IPS DF 19.7 (cell line): ENCODE results near the gene PACS1.
A peak's percentile ranks its signal among the peaks of the same experiment; 100 is the strongest.

ENCODE experiments used
- DNase-seq: peaks from one replicate; pipeline ENCODE4 v3.0.0-alpha.2; 2013; ENCODE audit warnings: low read depth, low spot score

PACS1 gene

DNA sequence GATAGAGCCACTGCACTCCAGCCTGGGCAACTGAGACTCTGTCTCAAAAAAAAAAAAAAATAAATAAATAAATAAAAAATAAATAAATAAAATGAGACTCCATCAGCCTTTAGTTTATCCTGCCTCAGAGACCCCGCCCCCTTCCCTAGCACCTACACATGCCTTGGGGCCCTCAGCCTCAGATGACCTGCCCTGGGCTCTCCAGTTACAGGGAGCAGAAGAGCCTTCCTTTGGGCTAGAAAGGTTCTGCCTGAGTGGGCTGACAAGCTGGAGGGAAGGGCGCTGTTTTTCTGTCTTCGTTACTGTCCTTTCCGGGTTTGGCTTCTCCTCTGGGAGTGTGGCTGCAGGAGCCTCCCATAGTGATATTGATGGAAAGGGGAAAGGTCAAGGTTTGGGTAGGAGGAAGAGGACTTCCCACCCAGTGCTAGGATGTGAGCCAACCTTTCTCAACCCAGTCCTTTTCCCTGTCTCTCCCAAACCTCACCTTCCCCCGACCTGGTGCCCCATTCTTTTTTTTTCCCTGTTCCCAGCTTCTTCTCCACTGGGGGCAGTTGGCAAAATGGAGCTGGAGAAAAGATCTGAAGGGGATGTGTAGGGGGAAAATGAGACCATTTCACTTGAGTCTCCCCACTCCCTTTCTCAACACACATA, 19.4 kb upstream of the PACS1 start:
- no peak for DNase-seq

- DNase-seq, result no peak
Observed at GRCh38 chr11:66051371-66051765, 18.7 kb upstream of the PACS1 start.

DNA sequence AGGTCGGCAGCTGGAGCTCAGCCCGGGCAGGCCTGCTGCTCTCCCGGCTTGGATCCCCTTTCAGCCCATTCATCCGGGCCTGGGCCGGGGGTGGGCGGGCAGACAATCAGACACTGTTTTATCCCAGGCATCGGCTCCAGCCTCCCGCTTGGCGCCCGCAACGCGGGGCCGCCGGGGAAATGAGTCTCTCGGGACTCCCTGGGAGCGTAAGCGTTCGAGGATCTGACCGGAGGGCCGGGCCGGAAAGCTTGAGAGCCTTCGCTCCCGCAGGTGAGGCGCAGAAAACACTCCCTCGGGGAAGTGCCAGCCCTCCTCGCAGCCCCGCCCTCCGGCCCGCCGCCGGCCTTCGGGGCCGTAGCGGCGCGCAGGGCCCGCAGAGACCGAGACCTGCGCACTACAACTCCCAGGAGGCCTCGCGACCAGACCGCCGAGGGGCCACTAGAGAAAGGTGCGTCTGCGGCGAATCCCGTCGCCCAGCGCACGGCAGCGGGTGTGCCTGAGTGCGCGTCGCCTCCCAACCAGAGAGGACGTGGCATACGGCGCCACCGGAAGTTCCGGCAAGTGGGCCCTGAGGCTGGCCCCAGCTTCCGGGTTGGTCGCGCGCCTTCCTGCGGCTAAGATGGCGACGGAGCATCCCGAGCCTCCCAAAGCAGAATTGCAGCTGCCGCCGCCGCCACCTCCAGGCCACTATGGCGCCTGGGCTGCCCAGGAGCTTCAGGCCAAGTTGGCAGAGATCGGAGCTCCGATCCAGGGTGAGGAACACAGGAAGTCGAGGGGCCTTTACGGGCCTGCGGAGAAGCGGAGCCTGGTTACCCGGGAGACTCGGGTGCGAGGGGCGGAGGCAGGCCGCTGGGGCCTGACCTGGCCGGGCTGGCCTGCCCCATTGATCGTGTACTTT, 18.1 kb upstream of the PACS1 start, which contains the start of gene SF3B2:
TSS of gene SF3B2 (plus strand) at position 599 of the 898 bp plus-strand sequence. CDS start at position 620, 21 bp downstream.
- peak; percentile 92 for DNase-seq

- no peak for DNase-seq
Observed at GRCh38 chr11:66052664-66052982, 17.4 kb upstream of the PACS1 start.

DNA sequence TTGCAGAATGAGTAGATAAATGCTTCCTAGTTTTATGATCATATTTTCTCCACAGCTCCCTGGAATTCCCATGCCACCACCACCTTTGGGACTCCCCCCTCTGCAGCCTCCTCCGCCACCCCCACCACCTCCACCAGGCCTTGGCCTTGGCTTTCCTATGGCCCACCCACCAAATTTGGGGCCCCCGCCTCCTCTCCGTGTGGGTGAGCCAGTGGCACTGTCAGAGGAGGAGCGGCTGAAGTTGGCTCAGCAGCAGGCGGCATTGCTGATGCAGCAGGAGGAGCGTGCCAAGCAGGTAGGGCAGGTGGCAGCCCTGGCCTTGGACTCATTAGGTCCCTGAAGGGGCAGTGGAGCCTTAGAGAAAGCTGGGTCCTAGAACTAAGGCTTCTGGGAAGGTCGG, 15.1 kb upstream of the PACS1 start:
- DNase-seq, result no peak

DNA sequence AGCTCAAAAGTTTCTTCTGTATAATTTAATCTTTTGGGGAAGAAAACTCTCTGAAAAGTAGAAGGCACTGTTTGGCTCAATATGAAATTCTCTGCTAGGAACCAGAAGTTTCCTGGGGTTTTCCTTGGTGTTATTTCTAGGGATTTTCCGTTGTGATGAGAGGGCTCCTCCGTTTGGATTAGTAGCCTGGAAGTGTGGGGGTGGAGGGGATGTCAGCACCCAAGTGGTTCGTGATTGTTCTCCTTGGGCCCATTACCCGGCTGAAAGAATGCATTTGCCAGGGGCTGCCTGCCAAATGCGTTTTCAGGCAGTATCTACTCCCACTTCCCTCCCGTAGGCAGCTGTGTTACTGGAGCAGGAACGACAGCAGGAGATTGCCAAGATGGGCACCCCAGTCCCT, 13.6 kb upstream of the PACS1 start:
- no peak for DNase-seq

- DNase-seq, result no peak
Observed at GRCh38 chr11:66059966-66060680, 9.9 kb upstream of the PACS1 start.

DNA sequence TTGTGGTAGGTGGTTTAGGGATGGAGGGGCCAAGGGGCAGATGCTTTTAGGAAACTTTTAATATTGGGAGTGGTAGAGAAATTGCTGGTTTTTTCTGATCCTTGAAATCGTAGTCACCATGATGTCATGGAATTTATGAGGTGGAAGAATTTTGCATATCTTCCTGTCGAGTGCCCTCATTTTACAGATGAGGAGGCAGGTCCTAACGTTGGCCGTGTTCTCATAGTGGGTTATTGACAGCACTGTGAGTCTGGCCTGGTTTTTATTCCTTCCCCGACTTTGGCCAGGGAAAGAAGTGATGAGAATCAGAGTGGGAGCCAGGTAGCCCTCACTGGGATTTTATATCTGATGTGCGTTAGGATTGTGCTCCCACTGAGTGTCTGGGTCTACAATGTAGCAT, 8.8 kb upstream of the PACS1 start:
- DNase-seq, result no peak

GRCh38 chr11:66062408-66062807, 7.7 kb upstream of the PACS1 start:
- no peak for DNase-seq

DNA sequence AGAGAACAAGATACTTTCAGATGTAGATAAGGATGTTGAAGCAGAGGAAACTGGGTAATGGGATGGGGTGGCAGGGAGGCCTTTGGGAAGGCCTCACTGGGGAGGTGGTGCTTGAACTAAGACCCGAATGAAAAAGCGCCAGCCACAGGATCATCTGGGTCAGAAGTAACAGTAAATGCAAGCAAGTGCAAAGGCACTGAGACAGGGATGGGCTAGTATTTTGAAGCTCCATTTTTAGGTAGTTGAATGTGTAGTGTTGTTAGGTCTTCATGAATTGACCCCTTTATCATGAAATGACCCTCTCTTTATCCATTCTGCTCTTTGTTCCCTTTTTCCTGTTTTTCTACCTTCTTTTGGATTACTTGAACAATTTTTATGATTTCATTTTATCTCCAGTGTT, 6.2 kb upstream of the PACS1 start:
- DNase-seq, result no peak

GRCh38 chr11:66064571-66064970, 5.5 kb upstream of the PACS1 start:
- no peak for DNase-seq

DNA sequence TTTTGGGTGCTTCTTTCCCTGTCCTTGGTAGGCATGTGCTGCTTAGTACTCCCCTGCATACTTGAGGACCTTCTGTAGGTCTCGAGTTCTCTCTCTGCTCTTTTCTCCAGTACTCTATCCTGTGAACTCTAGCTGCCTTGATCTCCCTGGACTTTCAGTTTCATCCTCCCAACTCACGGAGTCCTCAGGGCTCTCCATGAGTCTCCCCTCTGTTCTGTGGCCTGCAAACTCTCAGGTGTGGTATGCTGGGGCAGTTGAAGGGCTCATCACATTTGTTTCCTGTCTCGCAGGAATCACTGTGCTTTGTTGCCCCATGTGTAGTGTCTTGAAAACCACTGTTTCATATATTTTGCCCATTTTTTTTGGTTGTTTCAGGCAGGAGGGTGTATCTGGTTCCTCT, 3.3 kb upstream of the PACS1 start:
- DNase-seq, result no peak

DNA sequence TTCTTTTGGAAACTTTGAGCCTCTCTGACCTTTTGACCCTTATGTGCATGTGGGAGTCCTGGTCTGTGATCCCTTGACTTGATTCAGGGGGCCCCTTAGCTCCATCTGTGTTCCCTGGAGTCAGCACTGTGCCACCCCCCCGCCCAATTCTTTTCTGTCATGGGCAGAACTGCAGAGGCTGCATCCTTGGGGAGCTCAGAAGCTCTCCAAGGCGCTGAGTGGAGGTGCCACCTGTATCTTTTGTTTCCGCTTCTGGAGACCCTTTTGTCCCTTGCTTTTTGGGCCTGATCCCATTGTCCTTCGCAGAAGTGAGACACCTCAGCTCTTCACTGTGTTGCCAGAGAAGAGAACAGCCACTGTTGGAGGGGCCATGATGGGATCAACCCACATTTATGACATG, 2.4 kb upstream of the PACS1 start:
- DNase-seq, result no peak

DNA sequence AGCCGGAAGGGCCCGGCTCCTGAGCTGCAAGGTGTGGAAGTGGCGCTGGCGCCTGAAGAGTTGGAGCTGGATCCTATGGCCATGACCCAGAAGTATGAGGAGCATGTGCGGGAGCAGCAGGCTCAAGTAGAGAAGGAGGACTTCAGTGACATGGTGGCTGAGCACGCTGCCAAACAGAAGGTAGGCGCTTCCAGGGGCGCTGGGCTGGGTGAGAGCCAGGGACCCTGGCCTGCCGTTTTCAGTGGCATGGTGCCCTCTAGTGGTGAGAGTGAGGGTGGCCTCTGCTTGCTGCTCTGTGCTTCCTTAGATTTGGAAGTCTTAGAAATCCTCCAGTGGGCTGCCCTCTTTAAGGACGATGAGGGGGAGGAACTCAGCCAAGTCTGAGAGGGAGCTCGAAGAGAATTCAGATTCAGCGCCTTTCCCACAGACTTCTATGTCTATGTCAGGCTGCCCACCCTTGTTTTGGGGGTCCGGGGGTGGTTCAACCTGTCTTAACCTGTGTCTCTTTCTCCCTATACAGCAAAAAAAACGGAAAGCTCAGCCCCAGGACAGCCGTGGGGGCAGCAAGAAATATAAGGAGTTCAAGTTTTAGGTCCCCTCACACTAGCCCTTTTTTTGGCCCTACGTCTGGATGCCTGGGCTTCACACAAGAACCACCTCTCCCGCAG, 1.8 kb upstream of the PACS1 start:
- DNase-seq, result no peak

GRCh38 chr11:66068923-66069714, 953 bp upstream of the PACS1 start:
- DNase-seq, result no peak

- no peak for DNase-seq
Observed at GRCh38 chr11:66070604-66071380, 720 bp downstream of the PACS1 start.

DNA sequence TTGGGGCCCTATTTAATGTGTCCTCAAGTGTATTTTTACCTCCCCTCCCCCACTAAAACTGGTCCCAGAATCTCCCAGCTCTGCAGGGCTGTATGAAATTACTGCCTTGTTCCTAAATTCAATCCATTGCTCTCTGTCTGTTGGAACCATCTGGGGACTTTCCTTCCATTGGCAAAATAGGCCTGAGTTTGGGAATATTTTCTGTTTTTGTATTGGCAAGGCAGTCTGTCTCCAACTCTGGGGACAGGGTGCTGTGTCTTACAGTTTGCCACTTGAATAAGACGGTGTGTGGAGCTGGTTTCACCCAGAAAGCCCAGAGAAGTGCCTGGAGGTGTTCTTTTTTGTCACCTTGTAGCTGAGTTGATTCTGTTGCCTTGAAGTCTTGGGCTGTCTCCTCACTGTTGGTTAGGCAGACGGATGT, 1.3 kb downstream of the PACS1 start:
- no peak for DNase-seq

GRCh38 chr11:66072081-66072480, 2.0 kb downstream of the PACS1 start:
- no peak for DNase-seq

- DNase-seq, result no peak
Observed at GRCh38 chr11:66072518-66072917, 2.4 kb downstream of the PACS1 start.

DNA sequence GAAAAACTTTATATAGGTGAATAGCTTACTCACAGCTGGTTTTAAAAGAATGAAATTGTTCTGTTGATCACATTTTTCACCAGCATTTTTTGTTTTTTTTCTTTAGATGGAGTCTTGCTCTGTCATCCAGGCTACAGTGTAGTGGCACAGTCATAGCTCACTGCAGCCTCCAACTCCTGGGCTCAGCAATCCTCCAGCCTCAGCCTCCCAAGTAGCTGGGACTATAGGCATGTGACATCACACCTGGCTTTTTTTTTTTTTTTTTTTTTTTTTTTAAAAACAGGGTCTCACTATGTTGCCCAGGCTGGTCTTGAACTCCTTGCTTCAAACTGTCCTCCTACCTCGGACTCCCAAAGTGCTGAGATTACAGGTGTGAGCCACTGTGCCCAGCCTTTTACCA, 3.6 kb downstream of the PACS1 start:
- DNase-seq, result no peak
